HG02571 (cell line): Measurements from ENCODE around the gene NT5M.
"Not testable (repeated sequence)": the region's sequence is repeated elsewhere in the genome, so short reads cannot be mapped to it uniquely, and the experiment has no call there.

Experiments used
- ATAC-seq: cut with Tn5 transposase; IDR thresholded peaks from one replicate; pipeline ENCODE4 v1.9.1; 2021; ENCODE audit warnings: mild to moderate bottlenecking, moderate library complexity; ENCODE audit not compliant: unreplicated experiment

The NT5M gene

DNA sequence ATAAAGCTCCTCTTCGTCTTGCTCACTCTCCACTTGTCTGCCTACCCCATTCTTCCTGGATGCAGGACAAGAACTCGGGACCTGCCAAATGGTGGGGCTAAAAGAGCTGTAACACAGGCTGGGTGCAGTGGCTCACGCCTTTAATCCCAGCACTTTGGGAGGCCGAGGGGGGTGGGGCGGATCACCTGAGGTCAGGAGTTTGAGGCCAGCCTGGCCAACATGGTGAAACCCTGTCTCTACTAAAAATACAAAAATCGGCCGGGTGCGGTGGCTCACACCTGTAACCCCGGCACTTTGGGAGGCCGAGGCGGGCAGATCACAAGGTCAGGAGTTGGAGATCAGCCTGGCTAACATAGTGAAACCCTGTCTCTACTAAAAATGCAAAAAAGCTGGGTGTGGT is 1.5 kb upstream of the NT5M start:
- not testable (repeated sequence) for ATAC-seq

- no peak for ATAC-seq
These were observed 796 bp downstream of the NT5M start for GRCh38 chr17:17303847-17304490.

DNA sequence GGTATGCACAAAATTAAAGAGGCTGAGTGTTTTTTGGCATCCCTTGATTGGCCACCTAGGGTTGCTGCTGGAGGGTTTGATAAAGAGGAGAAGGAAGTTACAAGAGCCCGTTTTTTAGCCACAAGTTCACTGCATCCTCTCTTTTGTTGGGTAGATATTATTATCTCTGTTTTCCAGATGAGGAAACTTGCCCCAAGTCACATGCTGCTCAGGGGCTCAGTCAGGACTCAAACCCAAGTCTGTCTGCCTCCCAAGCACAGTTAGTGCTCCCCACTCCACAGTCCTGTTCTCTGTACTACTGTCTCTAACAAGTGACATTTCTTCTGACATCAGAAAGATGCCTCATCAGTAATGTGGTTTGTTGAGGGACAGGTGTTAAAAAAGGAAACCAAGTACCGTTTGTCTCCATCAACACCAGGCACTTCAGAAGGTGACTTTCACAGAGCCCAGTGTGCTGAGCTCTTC is 1.4 kb downstream of the NT5M start:
- no peak for ATAC-seq

GRCh38 chr17:17305281-17305801 is 2.2 kb downstream of the NT5M start:
- peak; percentile 41 for ATAC-seq

DNA sequence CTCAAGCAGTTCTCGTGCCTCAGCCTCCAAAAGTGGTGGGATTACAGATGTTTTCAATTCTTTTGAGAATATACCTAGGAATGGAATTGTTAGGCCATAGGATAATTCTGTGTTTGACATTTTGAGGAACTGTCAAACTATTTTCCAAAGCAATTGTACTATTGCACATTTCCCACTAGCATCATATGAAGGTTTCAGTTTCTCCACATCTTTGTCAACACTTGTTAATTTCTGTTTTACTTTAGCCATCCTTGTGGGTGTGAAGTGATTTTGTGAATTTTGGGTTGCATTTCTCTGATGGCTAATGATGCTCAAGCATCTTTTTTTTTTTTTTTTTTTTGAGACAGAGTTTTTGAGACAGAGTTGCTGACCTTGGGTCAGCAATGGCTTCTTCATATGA is 6.2 kb downstream of the NT5M start:
- ATAC-seq: no peak

GRCh38 chr17:17313350-17313991 is 10.3 kb downstream of the NT5M start:
- no peak for ATAC-seq

GRCh38 chr17:17314501-17315071 is 11.4 kb downstream of the NT5M start:
- no peak for ATAC-seq

GRCh38 chr17:17315142-17315821 is 12.1 kb downstream of the NT5M start:
- no peak for ATAC-seq

GRCh38 chr17:17320188-17320910 is 17.2 kb downstream of the NT5M start:
- ATAC-seq: no peak

GRCh38 chr17:17320911-17321220 is 17.7 kb downstream of the NT5M start:
- ATAC-seq: no peak

DNA sequence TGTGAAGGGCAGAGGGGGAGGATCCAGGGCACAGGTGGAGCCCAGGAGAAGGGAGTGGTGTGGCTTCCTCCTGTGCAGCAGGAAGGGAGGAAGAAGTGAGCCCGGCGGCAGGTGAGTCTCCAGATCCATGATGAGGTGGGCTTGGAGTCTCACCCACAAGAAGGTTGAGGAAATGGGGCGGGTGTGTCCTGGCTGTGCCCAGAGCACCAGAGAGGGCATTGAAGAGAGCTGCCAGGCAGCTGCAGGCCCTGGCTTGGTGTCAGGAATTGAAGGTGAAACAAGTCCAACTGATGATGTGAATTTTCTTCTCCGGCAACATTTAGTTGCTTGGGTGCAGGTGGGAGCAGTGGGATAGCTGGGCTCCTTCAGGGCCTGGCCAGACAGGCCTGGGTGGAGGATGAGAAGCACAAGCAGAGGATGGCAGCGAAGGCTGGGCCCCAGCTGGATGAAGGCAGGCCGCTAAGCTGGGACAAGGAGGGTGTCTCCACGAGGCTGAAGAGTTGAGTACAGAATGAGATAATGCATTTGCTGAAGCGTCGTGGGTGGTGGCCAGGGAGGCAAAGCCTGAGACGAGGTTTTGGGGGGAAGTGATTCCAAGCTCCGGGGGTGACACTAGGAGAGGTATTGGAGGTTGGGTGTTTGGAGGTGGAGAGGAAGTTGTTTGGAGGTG is 18.3 kb downstream of the NT5M start:
- no peak for ATAC-seq

GRCh38 chr17:17322516-17323510 is 19.6 kb downstream of the NT5M start:
- no peak for ATAC-seq

DNA sequence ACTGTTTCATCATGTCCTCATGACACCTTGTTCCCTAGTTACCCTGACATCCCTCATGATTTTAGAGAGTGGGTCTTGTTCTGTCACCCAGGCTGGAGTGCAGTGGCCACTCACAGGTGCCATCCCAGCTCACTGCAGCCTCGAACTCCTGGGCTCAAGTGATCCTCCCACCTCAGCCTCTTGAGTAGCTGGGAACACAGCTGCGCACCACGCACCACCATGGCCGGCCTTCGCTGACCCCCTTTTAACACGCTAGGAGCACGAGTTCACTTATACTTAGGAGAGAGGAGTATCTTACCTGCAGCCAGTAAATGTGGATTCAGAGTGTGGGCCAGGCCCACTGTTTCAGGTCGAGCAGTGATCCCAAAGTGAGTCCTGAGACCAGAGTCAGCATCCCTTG is 21.4 kb downstream of the NT5M start:
- ATAC-seq: no peak

DNA sequence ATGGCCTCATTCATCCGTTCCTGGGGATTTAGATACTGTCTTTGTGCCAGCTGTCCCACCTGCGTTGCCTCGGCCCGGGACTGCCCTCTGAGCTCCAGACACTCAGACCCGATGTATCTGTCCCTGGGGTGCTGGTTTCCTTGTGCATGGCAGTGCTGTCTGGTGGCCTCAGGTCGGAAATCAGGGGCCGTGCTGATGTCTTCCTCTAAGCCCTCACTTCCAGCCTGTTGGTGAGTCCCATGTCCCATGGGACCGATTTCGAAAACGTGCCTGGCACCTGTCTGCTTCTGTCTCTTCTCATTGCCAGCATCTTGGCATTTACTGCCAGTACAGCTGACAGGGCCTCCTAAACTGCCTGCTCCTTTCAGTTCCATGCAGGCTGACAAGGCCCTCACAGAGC is 22.1 kb downstream of the NT5M start:
- no peak for ATAC-seq

DNA sequence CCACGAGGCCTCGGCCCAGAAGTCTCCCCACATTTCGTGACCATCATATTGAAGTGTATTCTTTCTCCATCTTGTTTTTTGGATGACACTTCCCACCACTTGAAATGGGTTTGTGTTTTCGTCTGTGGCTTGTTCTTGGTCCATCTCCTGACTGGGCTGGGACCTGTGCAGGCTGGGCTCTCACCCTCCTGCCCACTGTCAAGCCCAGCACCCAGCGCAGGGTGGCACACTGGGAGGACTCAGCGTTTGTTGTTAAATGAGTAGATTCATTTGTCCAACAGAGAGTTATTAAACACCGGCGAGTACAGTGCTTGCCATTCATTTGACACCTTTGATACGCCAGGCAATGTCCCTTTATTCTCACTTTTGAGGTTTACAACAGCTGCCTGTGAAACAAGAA is 22.6 kb downstream of the NT5M start:
- ATAC-seq: no peak

- ATAC-seq: no peak
These were observed 23.2 kb downstream of the NT5M start for GRCh38 chr17:17326275-17326875.

DNA sequence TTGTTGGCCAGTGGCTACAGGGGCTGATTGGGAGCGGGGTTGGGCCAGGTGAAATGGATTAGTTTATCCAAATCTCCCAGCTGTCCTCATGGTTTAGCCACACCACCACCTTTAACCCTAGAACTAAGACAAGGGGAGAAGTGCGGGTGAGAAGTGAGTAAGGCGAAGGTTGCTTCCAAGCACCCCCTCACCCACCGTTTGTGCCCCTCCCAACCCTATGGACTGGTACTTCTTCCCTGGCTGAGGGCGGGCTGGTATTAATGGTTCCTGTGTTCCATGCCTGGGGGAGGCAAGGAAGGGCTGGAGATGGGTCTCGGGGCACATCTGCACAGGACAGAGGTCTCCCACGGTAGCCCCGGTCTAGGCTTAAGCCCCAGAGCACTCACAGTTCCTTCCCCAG is 25.1 kb downstream of the NT5M start:
- no peak for ATAC-seq

- no peak for ATAC-seq
These were observed 38.3 kb downstream of the NT5M start for GRCh38 chr17:17341452-17341851.
